NCI-H1092 treated with DMSO at 0.1 percent for 48 hours (cell line): Measurements from ENCODE around the gene WDR18.
A peak's percentile ranks its signal among the peaks of the same experiment; 100 is the strongest.

ENCODE experiments used
- DNase-seq: peaks from one replicate; lab custom pipeline; 2025; lab: John Stamatoyannopoulos, UW

WDR18 gene

GRCh38 chr19:1042689-1043511, 58.8 kb downstream of the WDR18 start:
- DNase-seq: peak; percentile 61
